Measurements from ENCODE around the gene PARVA. TPM values are rescaled to one million over a fixed set of nuclear protein-coding genes. Genes with fewer than 3 reads are reported as not detected.
"Not testable (repeated sequence)": the region's sequence is repeated elsewhere in the genome, so short reads cannot be mapped to it uniquely, and the experiment has no call there.

PARVA gene
- total RNA-seq, 1 experiment from 2014 or later = 22.9 TPM

DNA sequence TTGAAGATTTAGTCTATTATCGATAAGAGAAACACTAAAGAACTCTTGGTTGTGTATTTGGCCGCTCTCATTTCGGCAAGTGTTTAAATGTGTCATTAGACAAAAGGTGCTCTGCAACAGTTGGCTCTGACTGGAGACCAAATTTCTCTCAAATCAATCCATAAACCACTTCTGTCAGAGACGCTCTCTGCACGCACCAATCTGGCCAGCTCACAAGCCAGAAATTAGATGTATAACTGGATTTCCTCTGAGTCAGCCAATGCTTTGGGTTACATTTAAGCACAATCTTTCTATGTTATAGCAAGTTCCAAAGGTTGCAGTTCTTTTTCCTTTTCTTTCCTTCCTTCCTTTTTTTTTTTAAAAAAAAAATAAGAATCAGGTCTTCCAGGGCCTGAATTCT is 17.6 kb upstream of the PARVA start:
- peaks cover 67% of the 10 kb centered on the region for H3K4me1 Mint-ChIP-seq (ENCODE audit: low read depth, unreplicated experiment)
- H3K4me3 Mint-ChIP-seq (ENCODE audit: low read depth, unreplicated experiment) = no peak overlapping the region
- no peak for DNase-seq
- H3K27ac Mint-ChIP-seq (ENCODE audit: unreplicated experiment) = no peak overlapping the region
- CTCF ChIA-PET = interaction anchor here (0.6 kb wide), 1 partner anchor 905 kb away, joined by 3 read pairs; no protein-coding TSS in a partner anchor
- H3K9me3 Mint-ChIP-seq (ENCODE audit: low read depth, unreplicated experiment) = no peaks in the 10 kb centered on the region
- no peaks in the 10 kb centered on the region for H3K36me3 Mint-ChIP-seq (ENCODE audit: insufficient read depth, unreplicated experiment)
- no peaks in the 10 kb centered on the region for H3K27me3 Mint-ChIP-seq (ENCODE audit: unreplicated experiment)
- intact Hi-C loops (cut with micrococcal nuclease; ENCODE audit: unreplicated experiment) = loop anchor here (2.0 kb wide), 1 partner anchor 29 kb away; no protein-coding TSS in a partner anchor
- BruUV-seq (replicated peaks) = no TSS peak
- TF ChIP-seq, protein P1, sequence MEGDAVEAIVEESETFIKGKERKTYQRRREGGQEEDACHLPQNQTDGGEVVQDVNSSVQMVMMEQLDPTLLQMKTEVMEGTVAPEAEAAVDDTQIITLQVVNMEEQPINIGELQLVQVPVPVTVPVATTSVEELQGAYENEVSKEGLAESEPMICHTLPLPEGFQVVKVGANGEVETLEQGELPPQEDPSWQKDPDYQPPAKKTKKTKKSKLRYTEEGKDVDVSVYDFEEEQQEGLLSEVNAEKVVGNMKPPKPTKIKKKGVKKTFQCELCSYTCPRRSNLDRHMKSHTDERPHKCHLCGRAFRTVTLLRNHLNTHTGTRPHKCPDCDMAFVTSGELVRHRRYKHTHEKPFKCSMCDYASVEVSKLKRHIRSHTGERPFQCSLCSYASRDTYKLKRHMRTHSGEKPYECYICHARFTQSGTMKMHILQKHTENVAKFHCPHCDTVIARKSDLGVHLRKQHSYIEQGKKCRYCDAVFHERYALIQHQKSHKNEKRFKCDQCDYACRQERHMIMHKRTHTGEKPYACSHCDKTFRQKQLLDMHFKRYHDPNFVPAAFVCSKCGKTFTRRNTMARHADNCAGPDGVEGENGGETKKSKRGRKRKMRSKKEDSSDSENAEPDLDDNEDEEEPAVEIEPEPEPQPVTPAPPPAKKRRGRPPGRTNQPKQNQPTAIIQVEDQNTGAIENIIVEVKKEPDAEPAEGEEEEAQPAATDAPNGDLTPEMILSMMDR (IDR thresholded peaks at IDR 0.05; ENCODE audit: unreplicated experiment) = no peak

DNA sequence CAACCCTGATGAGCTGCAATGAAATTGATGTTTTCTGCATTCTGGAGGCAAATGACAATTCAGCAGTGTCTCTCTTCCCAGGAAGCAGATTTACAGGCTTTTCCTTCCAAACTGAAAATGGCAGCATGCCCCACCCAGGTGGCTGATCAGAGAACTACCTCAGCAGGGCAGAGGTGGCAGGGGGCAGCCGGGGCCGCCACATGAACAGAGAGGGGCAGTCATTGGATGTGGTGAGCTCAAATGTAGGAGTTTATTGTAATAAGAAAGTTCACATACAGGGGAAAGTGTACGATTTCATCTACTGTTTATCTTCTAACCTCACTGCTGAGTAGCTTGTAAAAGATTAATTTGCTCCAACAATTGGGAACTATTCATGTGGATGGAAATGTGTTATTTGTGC is 15.7 kb upstream of the PARVA start:
- H3K4me1 Mint-ChIP-seq (ENCODE audit: low read depth, unreplicated experiment) = peaks cover 74% of the 10 kb centered on the region
- CTCF ChIA-PET = interaction anchor here (1.6 kb wide), 1 partner anchor 31 kb away, joined by 5 read pairs; no protein-coding TSS in a partner anchor

DNA sequence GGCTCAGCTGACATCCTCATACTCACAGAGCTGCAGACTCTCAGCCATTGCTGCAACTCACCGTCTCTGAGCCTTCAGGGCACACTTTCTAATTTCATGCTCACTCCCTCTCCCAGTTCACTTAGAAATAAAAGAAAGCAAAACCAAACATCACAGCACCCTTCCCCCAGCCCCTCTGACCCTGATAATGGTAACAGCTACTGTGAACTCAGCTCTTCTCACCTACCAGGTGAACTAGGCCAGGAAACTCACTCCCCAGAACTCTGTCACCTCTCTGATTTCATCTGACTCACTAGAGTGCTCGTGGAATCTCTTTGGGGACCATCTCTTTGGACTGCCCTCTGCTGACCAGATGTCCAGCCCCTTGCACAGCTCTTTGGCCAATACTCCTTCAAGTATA is 14.5 kb upstream of the PARVA start:
- no peaks in the 10 kb centered on the region for H3K36me3 Mint-ChIP-seq (ENCODE audit: insufficient read depth, unreplicated experiment)
- no peak overlapping the region for H3K4me3 Mint-ChIP-seq (ENCODE audit: low read depth, unreplicated experiment)
- H3K27ac Mint-ChIP-seq (ENCODE audit: unreplicated experiment) = no peak overlapping the region
- BruUV-seq (replicated peaks) = no TSS peak
- TF ChIP-seq, protein P1 (IDR thresholded peaks at IDR 0.05; ENCODE audit: unreplicated experiment) = no peak
- peaks cover 2% of the 10 kb centered on the region for H3K9me3 Mint-ChIP-seq (ENCODE audit: low read depth, unreplicated experiment)
- CTCF ChIA-PET = interaction anchor here (0.9 to 1.6 kb wide), 3 partner anchors 12 to 32 kb away, joined by 3 to 5 read pairs (median 3); partner anchors contain the start of gene PARVA
- no peak for DNase-seq
- H3K27me3 Mint-ChIP-seq (ENCODE audit: unreplicated experiment) = no peaks in the 10 kb centered on the region
- intact Hi-C loops (cut with micrococcal nuclease; ENCODE audit: unreplicated experiment) = no loop called here
- peaks cover 73% of the 10 kb centered on the region for H3K4me1 Mint-ChIP-seq (ENCODE audit: low read depth, unreplicated experiment)

More for the DNA sequence above, 15.7 kb upstream of the PARVA start:
- Mint-ChIP-seq H3K36me3 (ENCODE audit: insufficient read depth, unreplicated experiment) (no peaks in the 10 kb centered on the region), H3K27me3 (ENCODE audit: unreplicated experiment) (no peaks in the 10 kb centered on the region), H3K4me3 (ENCODE audit: low read depth, unreplicated experiment) (peak overlapping the region; percentile 25), H3K9me3 (ENCODE audit: low read depth, unreplicated experiment) (no peaks in the 10 kb centered on the region), H3K27ac (ENCODE audit: unreplicated experiment) (peak overlapping the region; percentile 10)
- no TSS peak for BruUV-seq (replicated peaks)
- intact Hi-C loops (cut with micrococcal nuclease; ENCODE audit: unreplicated experiment) = loop anchor here (2.0 kb wide), 1 partner anchor 31 kb away; no protein-coding TSS in a partner anchor
- TF ChIP-seq, protein P1 (IDR thresholded peaks at IDR 0.05; ENCODE audit: unreplicated experiment) = no peak
- peak; percentile 66 for DNase-seq

DNA sequence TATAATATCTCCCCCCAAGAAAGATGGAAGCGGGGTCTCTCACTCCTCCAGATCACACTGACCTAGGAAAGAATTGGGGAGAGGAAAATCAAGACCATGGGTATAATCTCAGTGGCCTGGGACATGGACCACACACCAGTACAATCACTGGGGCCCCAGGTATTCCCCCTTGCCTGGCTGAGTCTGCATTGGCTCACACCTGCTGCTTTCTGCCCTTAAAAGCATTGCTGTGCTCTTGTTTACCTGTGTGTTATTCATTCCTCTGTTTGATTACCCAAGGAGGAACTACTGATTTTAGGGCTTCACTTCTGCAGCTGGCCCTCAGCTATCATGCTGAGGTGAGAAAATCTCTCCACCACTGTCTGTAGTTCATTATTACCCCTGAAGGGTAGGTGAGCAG is 14.0 kb upstream of the PARVA start:
- TF ChIP-seq, protein P1 (IDR thresholded peaks at IDR 0.05; ENCODE audit: unreplicated experiment) = no peak
- Mint-ChIP-seq H3K36me3 (ENCODE audit: insufficient read depth, unreplicated experiment) (no peaks in the 10 kb centered on the region), H3K4me3 (ENCODE audit: low read depth, unreplicated experiment) (no peak overlapping the region), H3K9me3 (ENCODE audit: low read depth, unreplicated experiment) (peaks cover 2% of the 10 kb centered on the region), H3K27me3 (ENCODE audit: unreplicated experiment) (no peaks in the 10 kb centered on the region), H3K4me1 (ENCODE audit: low read depth, unreplicated experiment) (peaks cover 68% of the 10 kb centered on the region), H3K27ac (ENCODE audit: unreplicated experiment) (no peak overlapping the region)
- BruUV-seq (replicated peaks) = no TSS peak
- CTCF ChIA-PET = interaction anchor here (1.6 kb wide), 2 partner anchors 14 to 32 kb away, joined by 3 to 5 read pairs; partner anchors contain the start of gene PARVA
- DNase-seq = no peak
- intact Hi-C loops (cut with micrococcal nuclease; ENCODE audit: unreplicated experiment) = no loop called here

DNA sequence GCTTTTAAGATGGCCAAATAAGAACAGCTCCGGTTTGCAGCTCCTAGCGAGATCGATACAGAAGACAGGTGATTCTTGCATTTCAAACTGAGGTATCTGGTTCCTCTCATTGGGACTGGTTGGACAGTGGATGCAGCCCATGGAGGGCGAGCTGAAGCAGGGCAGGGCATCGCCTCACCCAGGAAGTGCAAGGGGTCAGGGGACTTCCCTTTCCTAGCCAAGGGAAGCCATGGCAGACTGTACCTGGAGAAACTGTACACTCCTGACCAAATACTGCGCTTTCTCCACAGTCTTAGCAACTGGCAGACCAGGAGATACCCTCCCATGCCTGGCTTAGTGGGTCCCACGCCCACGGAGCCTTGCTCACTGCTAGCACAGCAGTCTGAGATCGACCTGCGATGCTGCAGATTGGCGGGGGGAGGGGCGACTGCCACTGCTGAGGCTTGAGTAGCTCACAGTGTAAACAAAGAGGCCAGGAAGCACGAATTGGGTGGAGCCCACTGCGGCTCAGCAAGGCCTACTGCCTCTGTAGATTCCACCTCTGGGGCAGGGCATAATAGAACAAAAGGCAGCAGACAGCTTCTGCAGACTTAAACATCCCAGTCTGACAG is 11.3 kb upstream of the PARVA start:
- H3K27me3 Mint-ChIP-seq (ENCODE audit: unreplicated experiment); H3K36me3 Mint-ChIP-seq (ENCODE audit: insufficient read depth, unreplicated experiment); H3K9me3 Mint-ChIP-seq (ENCODE audit: low read depth, unreplicated experiment); BruUV-seq (replicated peaks); H3K27ac Mint-ChIP-seq (ENCODE audit: unreplicated experiment); intact Hi-C loops (cut with micrococcal nuclease; ENCODE audit: unreplicated experiment): not testable (repeated sequence)
- Mint-ChIP-seq H3K4me1 (ENCODE audit: low read depth, unreplicated experiment) (peaks cover 49% of the 10 kb centered on the region), H3K4me3 (ENCODE audit: low read depth, unreplicated experiment) (peak overlapping the region; percentile 33)
- CTCF ChIA-PET = interaction anchor here (0.6 to 2.2 kb wide), 5 partner anchors 11 to 437 kb away, joined by 3 to 11 read pairs (median 5); partner anchors contain the start of gene PARVA
- DNase-seq = peak; percentile 82

DNA sequence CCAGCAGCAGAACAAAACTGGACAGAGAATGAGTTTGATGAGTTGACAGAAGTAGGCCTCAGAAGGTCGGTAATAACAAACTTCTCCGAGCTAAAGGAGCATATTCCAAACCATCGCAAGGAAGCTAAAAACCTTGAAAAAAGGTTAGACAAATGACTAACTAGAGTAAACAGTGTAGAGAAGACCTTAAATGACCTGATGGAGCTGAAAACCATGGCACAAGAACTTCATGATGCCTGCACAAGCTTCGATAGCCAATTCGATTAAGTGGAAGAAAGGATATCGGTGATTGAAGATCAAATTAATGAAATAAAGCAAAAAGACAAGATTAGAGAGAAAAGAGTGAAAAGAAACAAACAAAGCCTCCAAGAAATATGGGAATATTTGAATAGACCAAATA is 10.3 kb upstream of the PARVA start:
- DNase-seq; H3K27me3 Mint-ChIP-seq (ENCODE audit: unreplicated experiment); H3K4me3 Mint-ChIP-seq (ENCODE audit: low read depth, unreplicated experiment); H3K27ac Mint-ChIP-seq (ENCODE audit: unreplicated experiment); H3K36me3 Mint-ChIP-seq (ENCODE audit: insufficient read depth, unreplicated experiment); H3K9me3 Mint-ChIP-seq (ENCODE audit: low read depth, unreplicated experiment); intact Hi-C loops (cut with micrococcal nuclease; ENCODE audit: unreplicated experiment); BruUV-seq (replicated peaks): not testable (repeated sequence)
- CTCF ChIA-PET = interaction anchor here (1.7 to 2.2 kb wide), 2 partner anchors 10 to 36 kb away, joined by 5 to 11 read pairs; partner anchors contain the start of gene PARVA
- peaks cover 39% of the 10 kb centered on the region for H3K4me1 Mint-ChIP-seq (ENCODE audit: low read depth, unreplicated experiment)

Measured in Calu3 (cell line).